Lower lobe of right lung (tissue), 2 donors: ENCODE measurements around the gene OVOL3. TPM values are rescaled to one million over a fixed set of nuclear protein-coding genes. Genes with fewer than 3 reads are reported as not detected.

ENCODE experiments used
- ATAC-seq, 2 donors: fragments of 200-7000 bp; cut with Tn5 transposase; one replicate each; pipeline ENCODE4 v1.9.1; 2020 to 2022; ENCODE audit warnings: mild to moderate bottlenecking in 2 of 2, moderate library complexity in 2 of 2
- DNase-seq: peaks from one replicate; pipeline ENCODE4 v3.0.0-alpha.2; 2020
- H3K27ac ChIP-seq: fragments of 200-600 bp; one replicate; pipeline ENCODE4 v1.8.0; 2022
- H3K27me3 ChIP-seq: fragments of 200-600 bp; one replicate; pipeline ENCODE4 v1.8.0; 2022; ENCODE audit warnings: low read depth
- H3K36me3 ChIP-seq: fragments of 200-600 bp; one replicate; pipeline ENCODE4 v1.8.0; 2022; ENCODE audit warnings: mild to moderate bottlenecking
- H3K4me1 ChIP-seq: fragments of 200-600 bp; one replicate; pipeline ENCODE4 v1.8.0; 2022
- H3K4me3 ChIP-seq: fragments of 200-600 bp; one replicate; pipeline ENCODE4 v1.8.0; 2022; ENCODE audit warnings: mild to moderate bottlenecking
- H3K9me3 ChIP-seq: fragments of 200-600 bp; one replicate; pipeline ENCODE4 v1.8.0; 2022
- intact Hi-C: fragments of 100-400 bp; cut with DNase I; formaldehyde crosslinking; loops from one replicate; pipeline ENCODE4 v1.11.0; 2022
- total RNA-seq: library from RNA; stranded (reverse); fragmentation: NEBNext Ultra II Directional; extraction: Animal tissue kit (Norgen Biotek cat#: 25700); gene quantifications from one replicate; pipeline ENCODE4 v1.2.1, GENCODE V29; 2021
- TF ChIP-seq, protein P1 (sequence below): fragments of 200-600 bp; IDR thresholded peaks from one replicate; pipeline ENCODE4 v1.8.0; 2022; ENCODE audit warnings: antibody characterized with exemption, mild to moderate bottlenecking
- donor health status: DM: no; HTN: yes; CAD: no; lungs with severe emphysema.

Gene OVOL3
- total RNA-seq, 1 donor from 2014 or later, result not detected

DNA sequence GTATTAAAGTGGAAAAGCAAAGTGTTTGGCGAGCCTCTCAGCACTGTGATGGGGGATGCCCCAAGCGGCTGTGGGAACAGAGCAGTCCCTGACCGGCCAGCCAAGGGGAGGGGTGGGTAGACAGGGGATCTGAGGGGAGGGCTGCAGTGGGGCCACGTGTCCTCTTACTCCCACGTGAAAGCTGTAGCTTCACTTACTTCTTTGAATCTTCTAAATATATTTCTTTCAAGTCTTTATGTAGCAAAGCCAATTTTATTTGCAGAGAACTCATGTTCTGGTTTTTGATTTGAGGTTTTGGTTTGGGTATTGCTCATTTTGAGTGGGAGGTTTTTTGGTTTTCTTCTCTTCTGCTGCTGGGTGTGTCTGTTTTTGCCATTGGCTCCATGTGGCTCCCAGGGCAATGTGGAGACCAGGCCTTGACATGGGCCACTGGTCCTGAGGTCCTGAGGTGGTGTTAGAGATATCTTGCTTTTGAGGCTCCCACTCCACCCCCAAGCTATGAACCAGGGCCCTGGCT lies 17.7 kb upstream of the OVOL3 start:
- no peak for DNase-seq
- Histone ChIP-seq H3K27me3 (no peaks in the 10 kb centered on the region), H3K4me3 (no peak overlapping the region), H3K9me3 (no peaks in the 10 kb centered on the region), H3K4me1 (no peaks in the 10 kb centered on the region), H3K36me3 (no peaks in the 10 kb centered on the region), H3K27ac (no peak overlapping the region)
- intact Hi-C loops, result no loop called here
- ATAC-seq, result no peak
- TF ChIP-seq, protein P1, sequence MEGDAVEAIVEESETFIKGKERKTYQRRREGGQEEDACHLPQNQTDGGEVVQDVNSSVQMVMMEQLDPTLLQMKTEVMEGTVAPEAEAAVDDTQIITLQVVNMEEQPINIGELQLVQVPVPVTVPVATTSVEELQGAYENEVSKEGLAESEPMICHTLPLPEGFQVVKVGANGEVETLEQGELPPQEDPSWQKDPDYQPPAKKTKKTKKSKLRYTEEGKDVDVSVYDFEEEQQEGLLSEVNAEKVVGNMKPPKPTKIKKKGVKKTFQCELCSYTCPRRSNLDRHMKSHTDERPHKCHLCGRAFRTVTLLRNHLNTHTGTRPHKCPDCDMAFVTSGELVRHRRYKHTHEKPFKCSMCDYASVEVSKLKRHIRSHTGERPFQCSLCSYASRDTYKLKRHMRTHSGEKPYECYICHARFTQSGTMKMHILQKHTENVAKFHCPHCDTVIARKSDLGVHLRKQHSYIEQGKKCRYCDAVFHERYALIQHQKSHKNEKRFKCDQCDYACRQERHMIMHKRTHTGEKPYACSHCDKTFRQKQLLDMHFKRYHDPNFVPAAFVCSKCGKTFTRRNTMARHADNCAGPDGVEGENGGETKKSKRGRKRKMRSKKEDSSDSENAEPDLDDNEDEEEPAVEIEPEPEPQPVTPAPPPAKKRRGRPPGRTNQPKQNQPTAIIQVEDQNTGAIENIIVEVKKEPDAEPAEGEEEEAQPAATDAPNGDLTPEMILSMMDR, result no peak

DNA sequence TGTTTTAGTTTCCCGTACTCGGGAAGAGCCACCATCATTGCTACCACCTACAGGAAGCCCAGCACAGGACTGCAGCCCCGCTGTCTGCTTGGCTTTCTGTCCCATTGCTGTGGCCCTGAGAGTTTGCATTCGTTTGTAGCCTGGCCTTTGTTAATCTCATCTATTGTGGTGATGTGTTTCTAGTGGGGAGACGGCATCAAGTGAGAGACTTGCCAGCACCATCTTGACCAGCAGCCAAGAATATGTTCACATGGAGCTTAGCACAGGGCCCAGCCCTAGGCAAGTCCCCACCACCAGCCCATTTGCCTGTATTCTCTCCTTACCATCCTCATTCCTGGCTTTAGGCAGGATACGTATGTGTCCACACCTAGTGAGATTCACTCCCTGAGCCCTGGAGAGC lies 17.3 kb upstream of the OVOL3 start:
- ATAC-seq (no peak), DNase-seq (no peak)
- no peaks in the 10 kb centered on the region for H3K36me3 ChIP-seq
- H3K9me3 ChIP-seq, result no peaks in the 10 kb centered on the region
- no peaks in the 10 kb centered on the region for H3K4me1 ChIP-seq
- no peaks in the 10 kb centered on the region for H3K27me3 ChIP-seq
- TF ChIP-seq, protein P1, result no peak
- H3K27ac ChIP-seq, result no peak overlapping the region
- no peak overlapping the region for H3K4me3 ChIP-seq
- intact Hi-C loops, result no loop called here

DNA sequence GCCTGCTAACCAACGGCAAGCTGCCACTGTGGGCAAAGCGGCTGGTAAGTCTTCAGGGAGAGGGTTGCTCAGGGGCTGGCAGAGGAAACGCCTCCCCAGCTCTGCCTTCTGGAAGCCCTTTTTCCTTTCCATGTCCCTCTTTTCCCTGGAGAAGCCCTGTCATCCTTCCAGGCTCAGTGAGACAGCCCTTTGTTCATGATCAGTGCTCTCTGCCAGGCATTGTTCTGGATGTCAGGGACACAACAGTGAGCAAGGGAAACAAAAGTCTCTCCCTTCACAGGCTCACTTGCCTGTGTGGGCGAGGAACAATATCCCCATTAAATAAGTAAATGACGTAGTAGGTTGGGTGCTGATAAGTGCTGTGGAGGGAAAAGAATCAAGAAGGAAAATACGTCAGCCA lies 13.9 kb upstream of the OVOL3 start:
- TF ChIP-seq, protein P1, result no peak
- ATAC-seq (no peak), DNase-seq (no peak)
- Histone ChIP-seq H3K27me3 (no peaks in the 10 kb centered on the region), H3K4me3 (no peak overlapping the region), H3K27ac (no peak overlapping the region), H3K9me3 (no peaks in the 10 kb centered on the region), H3K4me1 (no peaks in the 10 kb centered on the region), H3K36me3 (no peaks in the 10 kb centered on the region)
- intact Hi-C loops, result no loop called here

DNA sequence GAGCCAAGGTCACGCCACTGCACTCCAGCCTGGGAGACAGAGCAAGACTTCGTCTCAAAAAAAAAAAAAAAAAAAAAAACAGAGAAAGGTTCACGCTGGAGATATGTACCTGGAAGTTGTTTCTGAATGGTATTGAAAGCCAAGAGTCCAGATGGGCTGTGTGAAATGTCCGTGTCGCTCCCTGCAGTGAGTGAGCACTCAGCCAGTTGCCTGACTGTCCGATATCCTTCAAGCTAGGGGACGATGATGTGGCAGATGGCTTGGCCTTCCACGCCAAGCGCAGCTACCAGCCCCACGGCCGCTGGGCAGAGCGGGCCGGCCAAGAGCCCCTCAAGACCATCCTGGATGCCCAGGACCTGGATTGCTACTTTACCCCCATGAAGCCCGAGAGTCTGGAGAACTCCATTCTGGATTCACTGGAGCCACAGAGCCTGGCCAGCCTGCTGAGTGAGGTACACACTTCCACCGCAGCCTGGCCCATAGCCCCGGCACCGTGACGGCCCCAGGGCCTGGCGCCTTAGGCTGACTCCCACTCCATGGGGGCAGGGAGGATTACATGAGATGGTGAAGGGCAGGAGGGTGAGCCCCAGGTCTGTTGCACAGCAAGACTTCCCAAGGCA lies 11.7 kb upstream of the OVOL3 start:
- DNase-seq (no peak), ATAC-seq (no peak)
- Histone ChIP-seq H3K36me3 (no peaks in the 10 kb centered on the region), H3K27me3 (no peaks in the 10 kb centered on the region), H3K9me3 (no peaks in the 10 kb centered on the region), H3K4me1 (no peaks in the 10 kb centered on the region), H3K27ac (no peak overlapping the region), H3K4me3 (no peak overlapping the region)
- intact Hi-C loops, result no loop called here
- TF ChIP-seq, protein P1, result no peak

DNA sequence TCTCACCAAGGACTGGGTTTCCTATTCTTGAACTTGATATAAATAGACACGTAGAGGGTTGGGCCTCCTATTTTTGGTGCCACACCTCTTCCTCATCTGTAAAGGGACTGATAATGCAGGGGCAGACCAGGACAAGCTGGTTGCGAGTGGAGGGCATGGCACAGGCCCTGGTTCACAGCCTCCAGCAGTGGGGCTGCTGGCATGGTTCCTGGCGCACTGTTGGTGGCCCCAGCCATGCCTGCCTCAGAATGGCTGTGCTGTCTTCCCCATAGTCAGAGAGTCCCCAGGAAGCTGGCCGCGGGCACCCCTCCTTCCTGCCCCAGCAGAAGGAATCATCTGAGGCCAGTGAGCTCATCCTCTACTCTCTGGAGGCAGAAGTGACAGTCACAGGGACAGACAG lies 10.5 kb upstream of the OVOL3 start:
- Histone ChIP-seq H3K4me1 (no peaks in the 10 kb centered on the region), H3K4me3 (no peak overlapping the region), H3K27me3 (no peaks in the 10 kb centered on the region), H3K36me3 (no peaks in the 10 kb centered on the region), H3K27ac (no peak overlapping the region), H3K9me3 (no peaks in the 10 kb centered on the region)
- DNase-seq, result no peak
- TF ChIP-seq, protein P1, result no peak
- ATAC-seq, result no peak
- intact Hi-C loops, result no loop called here
